22Rv1 (cell line): ENCODE results near the gene ASB12.
A peak's percentile ranks its signal among the peaks of the same experiment; 100 is the strongest.

ENCODE experiments used
- H3K27ac ChIP-seq: fragments of 450-650 bp; 2 replicates; pipeline ENCODE4 v1.5.1; 2017
- CTCF ChIP-seq: fragments of 450-650 bp; IDR thresholded peaks from 2 replicates; pipeline ENCODE4 v1.5.1; 2017; ENCODE audit warnings: mild to moderate bottlenecking
- ZFX ChIP-seq: fragments of 450-650 bp; IDR thresholded peaks from 2 replicates; pipeline ENCODE4 v1.6.1; 2017; ENCODE audit warnings: antibody characterized with exemption, borderline replicate concordance

Gene ASB12

DNA sequence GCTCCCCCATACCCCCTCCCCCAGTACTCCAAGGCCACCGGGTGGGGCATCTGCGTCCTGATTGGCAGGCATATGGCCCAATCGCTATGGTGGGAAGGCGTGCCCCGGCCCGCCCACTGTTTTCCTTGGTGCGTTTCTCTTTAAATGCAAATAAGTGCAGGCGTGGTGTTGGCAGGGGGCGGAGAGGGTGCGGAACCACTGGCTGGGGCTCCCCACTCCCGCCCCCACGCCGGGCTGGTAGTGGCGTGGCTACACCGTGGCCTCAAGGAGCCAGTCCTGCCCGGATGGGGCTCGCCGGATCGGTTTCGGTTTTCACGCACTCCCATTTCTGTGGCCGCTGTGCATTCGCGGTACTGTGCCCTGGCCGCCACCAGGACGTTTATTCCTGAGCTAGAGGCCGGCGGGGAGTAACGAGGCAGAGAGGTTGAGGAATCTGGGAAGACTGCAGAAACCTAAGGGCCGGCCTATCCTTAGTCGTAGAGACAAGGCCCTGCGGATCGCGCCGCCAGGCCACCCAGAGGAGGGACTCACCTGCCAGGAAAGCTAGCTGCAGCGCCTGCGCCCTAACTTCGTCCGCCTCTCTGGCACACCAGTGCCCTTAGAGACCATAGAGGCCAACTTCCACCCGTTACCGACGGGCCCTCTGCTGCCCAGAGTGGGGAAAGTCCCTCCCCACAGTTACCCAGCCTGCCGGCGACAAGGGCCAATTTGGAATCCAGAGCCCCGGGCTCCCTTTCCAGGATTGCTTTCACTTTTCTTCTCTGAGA, 24.5 kb downstream of the ASB12 start:
- H3K27ac ChIP-seq: peak overlapping the region; percentile 78
- TF ChIP-seq CTCF: peak; percentile 17
- TF ChIP-seq ZFX: no peak

DNA sequence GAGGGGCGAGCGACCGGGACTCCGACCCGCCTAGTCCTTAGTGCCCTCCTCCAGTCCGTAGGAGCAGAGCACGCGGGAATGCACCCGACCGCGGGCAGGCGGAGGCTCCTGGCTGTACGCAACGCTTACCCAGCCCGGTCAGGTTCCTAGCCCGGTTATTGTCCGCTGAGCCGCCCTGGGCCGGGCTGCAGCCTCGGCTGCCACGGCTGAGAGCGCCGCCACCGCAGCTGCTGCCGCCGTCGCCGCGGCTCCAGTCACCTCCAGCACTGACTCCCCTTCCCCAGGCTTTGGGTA, 25.0 kb downstream of the ASB12 start, which contains the start of gene AMER1:
TSS of gene AMER1 (minus strand) at position 268 of the 294 bp plus-strand sequence. CDS start 12,422 bp downstream, outside the sequence.
- no peak for TF ChIP-seq ZFX
- TF ChIP-seq CTCF: no peak
- H3K27ac ChIP-seq: peak within 1 kb of the TSS; percentile 78

DNA sequence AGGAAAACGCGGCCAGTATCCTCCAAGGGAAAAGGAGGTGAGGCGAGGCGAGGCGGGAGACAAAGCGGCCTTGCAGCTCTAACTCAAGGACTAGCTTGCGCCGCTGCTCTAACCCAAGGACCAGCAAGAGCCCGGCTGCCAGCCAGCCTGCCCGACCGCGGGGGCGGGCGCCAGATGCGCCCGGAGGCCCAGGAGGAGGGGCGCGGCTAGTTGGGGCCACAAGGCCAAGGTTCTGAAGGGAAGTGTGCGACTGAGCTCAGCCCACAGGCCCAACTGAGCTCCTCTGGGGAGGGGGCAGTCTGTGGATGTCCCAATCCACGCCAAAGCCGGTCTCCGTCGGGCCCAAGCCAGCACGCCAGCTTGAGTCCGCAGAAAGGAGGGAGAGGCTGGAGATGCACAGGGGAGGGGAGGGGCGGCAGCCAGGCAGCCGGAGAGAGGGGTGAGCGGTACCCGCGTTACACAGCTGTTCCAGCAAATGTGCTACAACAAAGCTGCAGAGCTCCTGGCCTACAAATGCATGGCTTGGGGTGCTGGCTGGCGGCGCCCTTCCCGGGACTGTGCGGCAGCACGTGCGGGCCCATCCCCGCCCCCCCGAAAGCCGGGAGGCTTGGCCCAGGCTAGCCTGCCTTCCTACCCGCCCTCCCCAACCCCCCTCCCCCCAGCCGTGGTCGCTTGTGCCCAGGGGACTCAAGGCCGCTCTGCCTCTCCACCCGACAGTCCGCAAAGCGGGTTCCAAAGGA, 25.5 kb downstream of the ASB12 start:
- H3K27ac ChIP-seq: peak overlapping the region; percentile 78
- TF ChIP-seq ZFX (no peak), CTCF (no peak)

DNA sequence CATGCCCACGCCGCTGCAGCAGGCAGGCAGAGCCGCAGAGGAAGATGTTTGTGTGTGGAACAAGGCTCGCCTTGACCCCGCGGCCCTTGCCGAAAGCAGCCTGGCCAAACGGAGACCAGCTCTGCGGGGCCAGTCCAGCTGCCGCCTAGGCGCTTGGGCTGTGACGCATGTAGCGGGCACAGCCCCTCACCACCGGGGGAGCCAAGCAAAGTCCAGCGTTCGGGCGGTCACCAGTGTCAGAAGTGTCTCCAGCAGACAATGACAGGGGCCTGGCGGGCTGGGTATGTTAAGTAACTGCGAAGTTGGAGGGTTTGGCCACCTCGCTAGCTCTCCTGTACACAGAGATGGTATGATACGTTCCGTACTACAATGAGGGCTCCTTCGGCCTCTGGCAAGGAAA, 26.2 kb downstream of the ASB12 start:
- TF ChIP-seq ZFX: no peak
- TF ChIP-seq CTCF: no peak
- H3K27ac ChIP-seq: no peak overlapping the region

DNA sequence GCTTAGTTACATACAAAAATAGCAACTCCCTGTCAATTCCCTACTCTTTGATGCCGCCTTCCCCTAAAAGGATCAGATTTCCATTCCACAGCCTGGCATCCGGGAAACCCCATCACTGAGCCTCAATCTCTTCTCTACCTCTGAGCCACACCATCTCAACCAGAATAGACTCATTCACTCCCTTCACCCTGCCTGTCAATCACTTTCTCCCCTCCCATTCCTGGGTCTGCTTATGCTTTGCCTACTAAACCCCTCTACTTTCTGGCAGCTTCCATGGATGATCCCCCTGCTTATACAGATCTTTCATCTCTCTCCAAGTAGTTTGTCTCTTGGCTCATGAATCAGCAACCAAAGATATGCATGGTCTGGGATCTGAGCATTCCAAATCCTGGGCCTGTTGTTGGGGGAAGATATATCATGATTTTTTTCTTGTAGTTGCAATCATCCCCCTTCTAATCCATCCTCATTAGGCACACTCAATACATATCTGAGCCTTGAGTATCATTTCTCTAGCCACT, 27.5 kb downstream of the ASB12 start:
- H3K27ac ChIP-seq: no peak overlapping the region
- TF ChIP-seq ZFX (no peak), CTCF (no peak)

DNA sequence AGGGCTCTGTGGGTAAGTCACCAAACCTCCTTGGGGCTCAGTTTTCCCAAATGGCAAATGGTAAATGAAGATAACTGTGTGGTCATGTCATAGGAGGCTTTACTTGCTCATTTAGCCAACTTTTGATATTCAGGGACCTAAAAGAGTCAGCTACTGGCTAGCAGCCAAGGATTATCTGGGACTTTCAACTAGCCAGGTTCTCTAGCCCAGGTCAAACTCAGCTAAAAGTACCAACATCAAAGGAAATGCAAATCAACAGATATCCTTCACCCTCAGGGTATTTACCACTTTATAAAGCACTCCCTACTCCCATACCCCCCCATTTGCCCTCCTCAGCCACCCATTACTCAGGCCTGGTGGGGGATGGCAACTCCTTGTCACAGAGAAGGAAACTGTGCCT, 32.4 kb downstream of the ASB12 start:
- H3K27ac ChIP-seq: no peak overlapping the region

More for the DNA sequence above, 32.4 kb downstream of the ASB12 start:
- TF ChIP-seq ZFX (no peak), CTCF (no peak)
